GM21367 (cell line): ENCODE measurements around the gene FCHSD1.

ENCODE experiments used
- ATAC-seq: cut with Tn5 transposase; IDR thresholded peaks from one replicate; pipeline ENCODE4 v1.9.1; 2021; ENCODE audit not compliant: unreplicated experiment

FCHSD1 gene

DNA sequence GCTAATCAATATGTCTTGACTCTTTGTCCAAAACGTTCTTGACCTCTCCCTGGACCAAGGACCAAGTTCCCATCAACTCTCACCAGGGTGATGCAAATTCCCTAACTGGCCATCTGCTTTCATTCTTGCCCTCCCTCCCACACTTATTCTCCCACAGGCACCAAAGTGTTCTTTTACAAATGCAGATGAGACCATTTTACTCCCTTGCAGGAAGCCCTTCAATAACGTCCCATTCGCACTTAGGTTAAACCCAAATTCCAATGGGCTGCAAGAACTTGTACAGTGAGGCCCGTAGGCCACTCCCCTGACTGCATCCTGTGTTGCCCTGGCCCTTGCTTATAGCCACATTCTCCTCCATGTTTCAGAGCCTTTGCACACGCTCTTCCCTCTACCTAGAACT, 23.5 kb upstream of the FCHSD1 start:
- no peak for ATAC-seq

DNA sequence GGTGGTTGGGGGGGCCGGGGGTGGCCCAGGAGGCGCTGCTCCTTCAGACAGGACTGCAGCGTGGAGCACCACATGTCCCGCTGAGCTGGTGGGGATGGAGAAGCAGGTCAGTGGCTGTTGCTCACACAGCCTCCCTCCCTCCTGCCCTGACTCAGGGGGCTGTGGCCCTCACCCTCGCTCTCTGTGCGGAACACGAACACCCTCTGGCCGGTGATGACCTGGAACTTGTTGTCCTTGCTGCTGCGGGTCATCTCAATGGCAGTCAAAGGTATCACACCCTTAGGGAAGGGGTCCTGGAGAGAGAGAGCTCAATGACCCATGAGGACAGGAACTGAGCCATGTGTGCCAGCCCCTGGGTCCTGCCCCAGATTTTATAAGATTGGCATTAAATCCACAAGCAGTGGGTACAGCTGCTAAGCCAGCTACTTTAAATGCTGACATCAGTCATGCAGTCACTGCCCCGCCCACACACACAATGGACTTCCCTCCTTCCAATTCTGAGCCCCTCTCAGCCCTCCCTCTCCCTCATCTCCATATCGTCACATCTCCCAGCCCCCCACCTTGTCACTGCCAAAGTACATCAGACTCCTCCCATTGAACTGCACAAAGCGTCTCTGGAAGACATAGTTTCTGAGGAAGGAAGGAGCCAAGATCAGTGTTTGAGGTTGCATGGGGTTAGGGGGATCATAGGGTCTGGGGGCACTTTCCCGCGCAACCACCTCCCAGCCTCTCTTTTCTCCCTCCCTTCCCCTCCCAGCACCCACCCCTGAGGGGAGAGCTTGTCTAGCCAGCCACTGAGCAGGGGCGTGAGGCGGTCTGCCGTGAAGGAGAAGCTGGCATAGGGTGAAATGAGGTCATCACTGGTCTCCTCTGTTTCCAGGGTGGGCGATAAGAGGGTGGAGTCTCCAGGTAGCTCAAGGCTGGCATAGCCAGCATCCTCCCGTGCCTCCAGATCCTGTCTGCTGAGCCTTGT, 21.9 kb upstream of the FCHSD1 start:
- ATAC-seq, result no peak

DNA sequence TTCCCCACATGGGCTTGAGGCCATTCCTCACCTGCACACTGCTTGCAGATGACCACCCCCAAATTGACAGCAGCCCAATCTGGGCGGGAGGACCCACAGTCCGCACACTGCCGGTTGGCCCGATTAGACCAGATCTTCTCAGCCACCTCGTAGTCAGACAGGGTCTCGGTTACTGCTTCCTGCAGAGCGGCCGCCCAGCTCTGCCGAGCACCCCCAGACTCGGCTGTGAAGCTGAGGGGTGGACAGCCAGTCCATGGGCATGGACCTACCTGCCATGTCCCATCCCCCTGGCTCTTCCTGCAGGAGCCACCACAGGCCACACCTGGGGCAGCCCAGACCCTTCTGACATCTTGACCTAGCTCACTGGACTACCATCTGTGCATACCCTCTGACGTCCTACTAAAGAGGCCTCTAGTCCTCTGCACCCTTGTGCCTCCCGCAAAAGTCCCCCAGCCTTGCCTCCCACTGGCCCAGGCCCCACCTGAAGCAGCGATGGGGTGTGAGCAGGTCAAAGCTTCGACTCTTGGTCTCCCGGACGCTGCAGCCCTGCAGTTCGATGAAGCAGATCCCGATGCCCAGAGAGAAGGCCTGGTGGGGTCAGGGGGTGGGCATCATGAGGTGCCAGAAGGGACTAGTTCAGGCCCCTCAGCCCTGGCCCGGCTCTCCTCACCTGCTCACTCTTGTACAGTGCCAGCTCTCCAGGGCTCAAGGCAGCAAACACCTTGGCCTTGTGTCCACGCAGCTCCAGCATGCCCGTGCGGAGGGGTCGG, 21.0 kb upstream of the FCHSD1 start:
- no peak for ATAC-seq

DNA sequence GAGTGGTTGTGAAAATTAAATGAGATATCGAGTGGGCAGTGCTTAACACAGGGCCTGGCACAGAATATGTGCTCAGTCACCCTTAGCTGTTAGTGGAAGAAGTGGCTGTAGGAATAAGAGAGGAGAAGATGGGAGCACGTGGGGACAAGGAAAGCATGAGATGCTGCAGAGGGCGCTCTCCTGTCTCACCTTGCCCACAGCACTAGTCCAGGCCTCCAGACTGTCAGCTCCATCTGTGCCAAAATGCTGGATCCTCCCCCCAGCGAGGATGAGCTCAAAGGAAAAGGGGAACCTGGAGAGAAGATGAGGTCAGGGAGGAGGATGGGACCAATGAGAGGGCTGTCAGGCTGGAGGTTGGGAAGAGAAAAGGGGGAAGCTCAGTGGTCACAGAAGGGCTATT, 18.3 kb upstream of the FCHSD1 start:
- no peak for ATAC-seq

DNA sequence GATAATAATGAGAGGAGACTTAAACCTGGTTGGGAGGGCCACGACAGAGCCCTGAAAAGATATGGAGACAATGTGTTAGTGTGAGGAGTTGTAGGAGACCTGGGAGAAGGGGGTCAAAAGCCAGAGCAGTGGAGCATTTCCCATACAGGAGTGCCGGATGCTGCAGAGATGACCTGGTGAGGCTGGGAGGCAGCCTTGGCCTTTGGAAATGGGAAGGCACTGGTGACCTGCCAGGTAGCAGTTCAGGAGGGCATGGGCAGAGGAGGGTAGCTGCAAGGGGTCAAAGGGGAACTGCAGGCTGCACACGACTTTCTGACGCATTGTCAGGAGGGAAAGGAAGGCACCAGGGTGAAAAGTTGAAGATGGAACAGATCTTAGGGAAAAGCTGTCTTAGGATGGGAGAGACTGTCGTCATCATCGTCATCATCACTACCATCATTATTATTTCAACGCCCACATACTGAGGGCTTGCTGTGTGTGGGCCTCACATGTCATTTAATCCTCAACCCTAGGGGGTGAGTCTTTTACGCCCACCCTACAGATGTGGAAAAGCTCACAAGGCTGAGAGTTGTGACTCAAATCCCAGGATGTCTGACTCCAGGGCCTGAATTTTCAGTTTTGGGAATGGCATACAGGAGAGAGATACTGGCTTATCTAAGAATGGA, 17.5 kb upstream of the FCHSD1 start:
- no peak for ATAC-seq

DNA sequence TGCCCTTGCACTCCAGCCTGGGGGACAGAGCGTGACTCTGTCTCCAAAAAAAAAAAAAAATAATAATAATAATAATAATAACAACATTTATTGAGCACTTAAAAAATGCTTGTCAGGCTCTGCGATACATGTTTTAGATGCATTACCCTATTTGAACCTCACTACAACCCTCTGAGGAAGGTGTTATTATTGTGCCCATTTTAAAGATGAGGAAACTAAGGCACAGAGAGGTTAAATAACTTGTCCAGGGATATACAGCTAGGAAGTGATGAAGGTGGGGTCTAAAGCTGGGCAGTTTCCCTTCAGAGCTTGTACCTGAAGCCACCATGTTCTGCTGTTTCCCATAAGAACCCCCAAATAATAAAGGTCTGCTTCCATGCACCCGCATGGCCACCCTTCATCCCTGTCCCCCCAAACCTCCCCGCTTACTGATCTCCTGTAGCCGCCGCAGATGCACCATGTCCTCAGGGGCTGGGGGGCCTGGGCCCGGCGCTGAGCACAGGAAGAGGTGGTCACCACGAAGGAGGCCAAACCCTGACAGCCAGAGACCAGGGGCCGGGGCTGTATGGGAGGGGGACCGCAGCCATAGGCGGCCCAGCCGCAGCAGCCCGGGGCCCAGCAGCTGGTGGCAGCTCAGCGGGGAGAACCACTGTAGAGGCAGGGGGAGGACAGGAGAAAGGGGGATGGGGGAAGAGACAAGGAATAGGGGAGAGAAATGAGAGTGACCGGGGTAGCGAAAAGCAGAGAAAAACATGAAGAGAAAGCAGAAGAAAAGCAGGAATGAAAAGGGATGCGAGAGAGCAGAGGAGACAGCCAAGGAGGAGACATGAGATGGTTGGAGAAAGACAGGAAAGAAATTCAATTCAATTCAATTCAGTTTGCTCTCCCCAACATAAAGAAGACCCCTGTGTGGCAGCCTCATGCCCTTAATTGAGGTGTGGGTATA, 15.1 kb upstream of the FCHSD1 start:
- ATAC-seq, result no peak

DNA sequence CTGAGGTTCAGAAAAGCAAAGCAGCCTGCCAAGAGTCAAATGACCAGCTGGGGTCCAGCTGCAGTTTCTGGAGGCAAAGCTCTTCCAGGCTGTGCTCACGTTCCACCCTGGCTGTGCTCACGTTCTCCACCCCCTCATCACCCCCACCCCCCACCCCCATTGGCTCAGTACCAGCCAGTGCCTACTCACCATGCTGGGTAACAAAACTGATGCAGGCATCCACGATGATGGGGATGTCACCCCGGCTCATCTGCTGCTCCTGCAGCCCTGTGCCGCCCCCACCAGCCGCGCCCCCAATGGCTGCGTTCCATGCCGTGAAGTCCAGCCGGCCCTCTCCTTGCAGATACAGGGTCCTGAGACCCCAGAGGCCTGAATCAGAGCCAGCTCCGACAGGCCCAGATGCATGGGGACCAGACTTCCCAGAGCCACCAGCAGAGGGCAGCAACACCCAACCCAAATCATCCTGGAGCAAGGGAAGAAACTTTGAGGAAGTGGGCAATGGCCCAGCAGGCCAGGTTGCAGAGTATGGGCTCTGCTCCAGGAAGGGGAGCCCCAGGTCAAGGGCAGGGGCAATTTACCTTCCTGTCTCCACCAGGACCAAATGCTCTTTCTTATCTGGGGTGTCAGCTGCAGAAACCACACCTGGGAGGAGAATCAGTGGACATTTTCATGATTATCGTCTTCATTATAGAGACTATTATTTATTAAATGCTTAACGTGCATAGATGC, 13.7 kb upstream of the FCHSD1 start:
- ATAC-seq, result peak; percentile 85

DNA sequence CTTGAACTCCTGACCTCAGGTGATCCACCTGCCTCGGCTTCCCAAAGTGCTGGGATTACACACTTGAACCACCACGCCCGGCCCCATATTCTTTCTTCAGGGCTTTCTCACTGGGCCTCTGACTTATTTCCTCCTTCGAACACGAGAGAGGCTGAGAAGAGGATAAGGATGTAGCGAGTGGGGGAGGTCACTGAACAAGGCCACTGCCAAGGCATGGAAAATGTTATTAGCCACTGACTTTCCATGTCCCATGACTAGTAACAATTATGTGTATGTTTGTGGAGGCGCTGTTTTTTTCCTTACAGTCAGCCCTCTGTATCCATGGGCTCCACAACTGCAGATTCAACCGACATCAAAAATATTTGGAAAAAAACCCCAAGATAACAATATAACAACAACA, 12.3 kb upstream of the FCHSD1 start:
- ATAC-seq, result no peak

DNA sequence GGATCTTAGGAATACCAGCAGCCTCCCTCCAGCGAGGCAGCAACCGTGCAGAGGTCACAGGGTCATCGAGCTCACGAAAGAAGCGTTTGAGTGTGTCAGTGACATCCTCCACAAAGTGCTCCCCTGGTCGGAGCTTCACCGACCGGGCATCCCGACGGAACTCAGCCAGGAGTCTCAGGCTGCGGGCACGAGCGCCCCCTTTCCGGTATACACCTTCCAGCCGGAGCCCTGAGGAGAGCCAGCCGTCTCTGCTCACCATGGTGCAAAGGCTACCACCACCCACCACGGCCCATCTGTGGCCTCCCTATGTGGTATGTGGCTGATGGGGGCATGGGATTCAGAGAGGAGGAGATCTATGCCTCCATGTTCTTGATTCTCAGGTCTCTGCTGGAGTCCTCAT, 10.8 kb upstream of the FCHSD1 start:
- ATAC-seq, result no peak

DNA sequence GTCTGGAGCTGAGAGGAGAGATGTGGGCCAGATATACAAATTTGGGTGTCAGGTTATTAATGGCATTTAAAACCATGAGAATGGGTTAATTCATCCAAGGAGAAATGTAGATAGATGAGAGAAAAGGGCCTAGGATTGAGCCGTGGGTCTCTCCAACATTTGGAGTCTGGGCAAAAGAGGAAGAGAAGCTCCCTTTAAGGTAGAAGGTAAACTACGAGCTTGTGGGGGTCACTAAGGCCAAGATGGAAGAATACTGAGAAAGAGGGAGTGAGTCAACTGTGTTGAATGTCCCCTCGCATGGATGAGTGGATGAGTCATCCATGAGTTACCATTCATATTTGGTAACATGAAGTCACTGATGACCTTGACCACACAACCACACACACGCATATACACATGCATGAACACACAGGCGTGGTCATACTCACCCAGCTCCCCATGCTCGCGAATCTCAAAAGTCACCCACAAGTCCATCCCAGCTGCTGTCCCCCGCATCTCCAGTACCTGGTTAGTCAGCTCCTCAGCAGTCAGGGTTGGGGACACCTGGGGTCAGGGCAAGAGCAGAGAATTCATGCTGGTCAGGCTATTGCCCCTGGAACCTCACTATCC, 6.8 kb upstream of the FCHSD1 start:
- no peak for ATAC-seq

DNA sequence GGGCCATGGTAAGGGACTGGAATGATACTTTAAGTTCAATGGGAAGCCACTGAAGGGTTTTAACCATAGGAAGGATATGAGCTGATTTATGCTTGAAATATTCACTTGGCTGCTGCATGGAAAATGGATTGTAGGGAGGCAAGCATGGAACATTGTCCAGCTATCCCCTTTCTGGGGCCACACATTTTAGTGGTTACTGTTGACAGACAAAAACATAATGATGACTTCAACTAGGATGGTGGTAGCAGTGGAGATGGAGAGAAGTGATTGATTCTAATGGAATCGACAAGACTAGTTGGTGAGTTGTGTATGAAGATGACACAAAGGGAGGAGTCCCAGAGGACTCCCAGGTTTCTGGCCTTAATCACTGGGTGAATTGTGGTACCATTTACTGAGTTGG, 6.2 kb upstream of the FCHSD1 start:
- ATAC-seq, result no peak

DNA sequence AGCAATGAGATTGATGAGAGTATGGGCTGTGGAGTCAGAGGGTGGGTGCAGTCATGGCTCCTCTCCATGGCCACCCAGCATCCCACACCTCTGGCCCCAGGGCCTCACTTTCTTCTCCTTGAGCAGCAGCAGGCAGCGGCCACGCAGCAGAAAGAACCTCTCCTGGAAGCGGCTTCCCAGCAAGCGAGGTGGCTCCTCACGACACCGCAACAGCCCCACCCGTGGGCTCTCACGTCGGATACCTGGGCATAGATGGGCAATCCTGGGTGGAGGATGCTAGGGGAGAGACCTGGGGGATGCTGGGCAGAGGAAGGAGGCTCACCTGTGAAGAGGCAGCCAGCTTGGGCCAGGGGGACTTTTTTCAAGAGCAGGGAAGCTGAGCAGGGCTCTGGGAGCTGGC, 5.2 kb upstream of the FCHSD1 start:
- ATAC-seq, result no peak

DNA sequence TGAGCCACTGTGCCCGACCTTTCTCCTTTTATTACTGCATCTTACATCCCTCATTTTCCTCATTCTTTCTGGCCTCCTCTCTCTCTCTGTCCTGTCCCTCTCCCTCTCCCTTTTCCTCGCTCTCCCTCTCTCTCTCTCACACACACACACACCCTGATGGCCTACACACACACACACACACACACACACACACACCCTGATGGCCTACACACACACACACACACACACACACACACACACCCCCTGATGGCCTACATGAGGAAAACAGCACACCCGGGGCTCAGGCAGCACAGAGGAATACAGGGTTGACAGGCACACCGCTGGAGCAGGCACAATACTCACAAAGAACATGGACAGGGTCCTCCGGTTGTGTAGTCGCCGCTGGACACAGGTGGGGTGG, 3.8 kb upstream of the FCHSD1 start:
- ATAC-seq, result no peak

DNA sequence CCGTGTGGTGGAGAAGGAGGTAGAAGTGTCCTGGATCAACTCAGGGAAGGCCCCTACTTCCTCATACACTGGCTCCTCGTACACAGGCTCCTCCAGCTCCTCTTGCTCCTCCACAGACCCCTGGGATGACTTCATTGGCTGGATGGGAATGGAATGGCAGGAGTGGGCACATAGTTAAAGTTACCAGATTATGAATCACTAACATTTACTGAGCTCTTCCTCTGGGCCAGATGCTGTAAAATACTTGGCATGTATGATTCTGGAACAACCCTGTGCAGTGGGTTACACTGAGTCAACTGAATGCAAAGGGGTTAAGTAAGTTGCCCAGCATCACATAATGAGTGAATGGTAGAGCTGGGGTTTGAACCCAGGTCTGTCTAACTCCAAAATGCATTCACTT, 3.1 kb upstream of the FCHSD1 start:
- ATAC-seq, result no peak

DNA sequence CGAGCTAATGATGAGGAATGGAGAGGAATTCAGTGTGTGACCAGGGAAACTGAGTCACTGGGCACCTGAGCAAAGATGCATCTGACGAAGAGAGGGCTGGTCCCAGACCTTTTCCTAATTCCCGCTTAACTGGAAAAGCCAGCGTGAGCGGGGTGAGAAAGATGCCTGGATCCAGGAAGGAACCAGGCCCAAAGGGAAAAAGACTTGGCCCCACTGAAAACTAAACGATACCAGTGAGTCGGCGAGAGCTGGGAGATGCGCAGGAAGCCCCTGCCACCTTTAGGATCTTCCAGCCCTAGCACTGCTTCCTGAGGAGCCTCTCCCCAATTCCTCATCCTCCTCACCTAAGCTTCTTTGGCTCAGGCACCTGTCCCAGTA, 499 bp upstream of the FCHSD1 start:
- ATAC-seq, result no peak

DNA sequence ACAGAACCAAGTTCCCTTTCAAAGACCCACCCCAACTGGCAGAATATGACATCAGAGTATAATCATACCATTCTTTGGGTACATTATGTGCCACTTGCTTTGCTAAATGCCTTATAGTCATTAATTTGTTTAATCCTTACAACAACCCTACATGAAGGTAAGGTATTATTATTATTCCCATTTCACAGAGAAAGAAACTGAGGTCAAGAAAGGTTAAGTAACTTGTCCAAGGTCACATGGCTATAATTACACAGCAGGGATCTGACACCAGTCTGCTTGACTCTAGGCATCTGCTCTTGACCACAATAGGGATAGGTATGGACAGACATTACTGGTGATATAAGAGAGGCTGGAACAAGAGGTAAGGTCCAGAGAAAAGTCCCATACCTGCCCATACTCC, 1.2 kb downstream of the FCHSD1 start:
- no peak for ATAC-seq

DNA sequence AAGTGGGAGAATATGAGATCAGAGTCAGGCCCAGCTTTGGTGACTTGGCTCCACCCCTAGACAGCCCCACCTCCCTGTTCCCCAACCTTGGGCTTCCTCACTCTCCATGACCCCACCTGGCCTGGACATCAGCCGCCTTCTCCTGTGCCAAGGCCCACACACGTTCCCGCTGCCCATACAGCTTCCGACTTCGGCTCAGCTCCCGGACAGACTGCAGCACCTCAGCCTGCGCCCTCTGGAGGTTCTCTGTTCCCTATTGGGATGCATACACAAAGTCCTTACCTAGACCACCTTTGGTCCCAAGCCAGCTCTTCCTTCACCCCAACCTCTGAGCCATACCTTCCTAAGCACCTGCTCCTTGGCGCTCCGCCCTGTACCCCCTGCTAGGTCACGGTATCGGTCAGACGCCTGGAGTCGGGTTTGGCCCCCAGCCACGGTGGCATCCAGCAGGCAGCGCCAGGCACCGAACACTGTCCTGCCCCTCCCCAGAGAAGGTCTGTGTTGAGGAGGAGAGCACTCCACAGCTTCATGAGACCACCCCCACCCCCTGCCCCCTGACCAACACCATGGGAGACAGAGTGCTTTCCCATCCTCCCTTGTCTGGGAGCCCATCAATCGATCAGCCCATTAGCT, 2.0 kb downstream of the FCHSD1 start:
- ATAC-seq, result no peak

DNA sequence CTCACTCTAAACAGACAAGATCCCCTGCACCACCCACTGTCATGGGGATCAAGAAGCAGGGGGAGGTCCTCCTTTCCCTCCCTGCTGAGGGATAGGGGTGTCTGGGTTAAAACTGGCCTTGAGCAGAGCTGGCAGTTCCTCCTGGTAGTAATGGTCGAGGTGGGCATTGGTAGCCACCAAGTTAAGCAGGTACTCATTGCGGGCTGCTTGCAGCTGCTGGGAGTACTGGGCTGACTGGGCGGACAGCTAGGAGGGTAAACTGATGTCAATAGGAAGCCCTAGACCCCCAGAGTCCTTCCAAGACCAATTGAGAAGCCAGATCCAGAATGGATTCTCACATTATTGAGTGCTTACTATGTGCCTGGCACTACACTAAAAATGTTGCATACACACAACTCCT, 3.4 kb downstream of the FCHSD1 start:
- no peak for ATAC-seq

DNA sequence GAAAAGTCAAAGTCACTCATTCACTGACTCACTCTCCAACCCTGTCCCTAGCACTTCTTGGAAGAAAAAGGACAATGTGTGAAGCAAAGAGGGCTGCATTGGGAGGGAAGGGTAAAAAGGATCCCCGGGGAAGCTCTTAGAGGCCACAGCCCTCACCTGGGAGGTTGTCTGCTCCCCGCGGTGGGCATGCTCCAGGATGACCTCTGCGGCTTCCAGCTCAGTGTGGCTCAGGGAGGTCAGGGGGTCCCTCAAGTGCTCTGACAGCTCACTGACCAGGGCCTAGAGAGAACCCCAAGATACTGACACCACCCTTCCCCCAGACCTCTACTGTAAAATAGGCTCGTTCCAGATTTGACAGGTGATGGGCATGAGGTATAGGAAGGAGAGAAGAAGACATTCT, 4.0 kb downstream of the FCHSD1 start:
- no peak for ATAC-seq
